GM10847 (cell line): ENCODE results near the gene ATRN.

Experiments used
- POLR2A ChIP-seq: IDR thresholded peaks from 2 replicates; pipeline ENCODE4 v1.6.1; 2011; ENCODE audit not compliant: insufficient read length; ENCODE audit errors: extremely low read depth

Gene ATRN

GRCh38 chr20:3663858-3664257, 193.0 kb downstream of the ATRN start:
- no peak for TF ChIP-seq POLR2A

DNA sequence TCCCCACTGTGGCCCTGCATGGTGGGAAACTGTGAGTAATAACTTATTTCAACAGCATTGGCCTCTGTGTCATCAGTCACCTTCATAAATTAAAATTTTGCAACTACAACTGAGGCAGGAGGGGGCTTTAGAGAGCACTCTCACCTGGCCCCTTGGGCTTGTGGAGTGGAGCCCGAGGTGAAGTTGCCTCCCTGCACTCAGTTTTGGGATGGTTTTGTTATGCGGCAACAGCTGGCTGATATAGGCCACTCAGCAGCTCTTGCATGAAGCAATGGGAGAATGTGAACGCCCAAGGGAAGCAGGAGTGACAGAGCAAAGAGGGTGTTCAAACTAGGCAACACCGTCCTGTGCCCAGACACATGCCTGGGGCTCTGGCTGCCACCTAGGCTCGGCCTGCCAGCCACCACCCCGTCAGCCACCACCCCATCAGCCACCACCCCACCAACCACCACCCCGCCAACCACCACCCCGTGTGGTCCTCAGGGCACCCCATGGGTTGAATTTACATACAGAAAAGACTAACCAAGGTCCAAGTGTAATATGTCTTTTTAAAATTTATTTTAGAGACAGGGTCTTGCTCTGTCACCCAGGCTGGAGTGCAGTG, 196.7 kb downstream of the ATRN start:
- no peak for TF ChIP-seq POLR2A

DNA sequence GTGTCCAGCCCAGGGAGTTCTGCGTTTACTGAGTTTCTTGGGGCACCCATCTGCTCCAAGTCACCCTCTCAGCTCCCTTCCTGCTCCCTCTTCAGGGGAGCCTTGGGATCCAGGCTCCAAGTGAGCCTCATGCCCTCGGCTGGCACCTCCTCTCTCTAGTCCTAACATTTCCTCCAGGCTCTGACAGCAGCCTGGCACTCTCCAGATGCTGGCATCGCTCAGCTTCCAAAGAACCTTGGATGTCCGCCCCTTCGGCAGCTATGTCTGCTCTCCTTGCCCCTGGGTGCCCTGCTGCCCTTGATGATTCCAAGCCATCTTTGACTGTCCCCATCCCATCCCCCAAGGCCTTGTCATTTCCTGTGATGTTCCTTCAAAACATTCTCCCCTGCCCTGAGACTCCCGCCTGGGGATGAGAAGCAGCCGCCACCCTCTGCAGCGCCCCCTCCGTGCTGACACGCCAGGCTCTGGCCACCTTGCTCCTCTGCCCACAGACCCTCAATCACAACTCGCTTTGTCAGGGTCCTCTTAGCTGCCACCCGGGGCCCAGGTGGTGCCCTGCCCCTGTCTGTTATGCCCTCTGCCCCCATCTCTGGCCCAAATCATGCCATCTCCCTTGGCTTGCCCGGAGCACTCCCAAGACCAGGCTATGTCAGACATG, 199.0 kb downstream of the ATRN start:
- no peak for TF ChIP-seq POLR2A

- no peak for TF ChIP-seq POLR2A
Measured at GRCh38 chr20:3670511-3670910, 199.7 kb downstream of the ATRN start.

DNA sequence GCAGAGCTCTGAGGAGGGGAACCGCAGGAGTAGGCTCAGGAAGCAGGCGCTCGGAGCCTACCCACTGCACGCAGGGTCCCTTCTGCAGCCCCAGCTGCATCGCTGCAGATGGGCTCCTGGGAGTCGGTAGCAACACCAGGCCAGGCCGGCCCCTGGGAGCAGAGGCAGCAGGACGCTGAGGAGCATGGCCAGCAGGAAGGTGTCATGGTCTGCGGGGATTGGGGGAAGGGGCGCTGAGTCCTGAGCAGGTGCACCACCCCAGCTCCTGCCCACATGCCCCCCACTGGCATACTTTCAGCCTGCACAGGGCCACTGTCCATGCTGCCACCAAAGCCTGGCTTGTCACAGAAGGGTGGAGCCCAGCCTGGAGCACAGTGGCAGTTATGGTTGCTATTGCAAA, 200.1 kb downstream of the ATRN start:
- no peak for TF ChIP-seq POLR2A

DNA sequence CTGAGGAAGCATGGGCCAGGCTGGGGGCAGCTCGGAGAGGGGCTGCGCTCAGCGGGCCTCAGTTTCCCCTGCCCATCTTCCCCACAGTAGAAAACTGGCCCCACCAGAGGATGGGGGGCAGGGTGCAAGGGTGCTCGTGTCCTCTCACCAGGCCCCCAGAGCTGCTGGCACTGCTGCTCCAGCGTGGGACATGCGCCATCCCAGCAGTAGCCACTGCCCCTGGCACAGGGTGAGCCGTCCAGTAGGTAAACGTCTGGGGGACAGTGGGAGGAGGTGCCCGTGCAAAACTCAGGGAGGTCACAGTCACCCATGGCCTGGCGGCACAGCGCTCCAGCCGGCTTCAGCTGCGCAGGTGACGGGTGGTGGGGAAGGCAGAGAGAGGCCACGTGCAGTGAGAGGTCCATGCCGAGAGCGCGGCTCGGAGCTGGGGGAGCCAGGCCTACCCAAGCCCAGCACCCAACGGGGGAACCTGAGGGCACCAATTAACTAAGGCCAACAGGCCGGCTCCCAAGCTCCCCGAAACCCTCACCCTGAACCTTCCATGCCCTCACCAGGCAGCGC, 201.2 kb downstream of the ATRN start:
- TF ChIP-seq POLR2A = no peak

- TF ChIP-seq POLR2A = no peak
Measured at GRCh38 chr20:3672547-3673171, 201.8 kb downstream of the ATRN start.

- TF ChIP-seq POLR2A = no peak
Measured at GRCh38 chr20:3673221-3674070, 202.6 kb downstream of the ATRN start.

DNA sequence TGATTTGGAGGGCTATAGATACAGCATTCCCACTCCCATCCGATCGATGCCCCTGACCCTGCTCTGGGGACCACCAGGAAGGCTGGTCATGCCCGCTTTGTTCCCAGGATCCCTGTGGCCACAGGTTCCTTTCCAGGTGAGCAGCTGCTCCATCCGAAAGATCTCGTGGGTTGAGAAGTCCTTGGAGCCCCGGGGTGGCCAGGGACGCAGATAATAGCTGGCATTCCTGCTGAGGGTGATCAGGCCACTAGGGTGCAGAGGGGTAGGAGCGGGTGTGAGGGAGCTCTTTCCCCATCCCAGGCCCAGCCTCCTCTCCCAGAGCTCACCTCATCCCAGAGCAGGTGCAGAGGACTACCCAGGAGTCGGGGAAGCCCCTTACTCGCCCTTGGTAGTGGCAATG, 203.6 kb downstream of the ATRN start:
- TF ChIP-seq POLR2A = no peak

DNA sequence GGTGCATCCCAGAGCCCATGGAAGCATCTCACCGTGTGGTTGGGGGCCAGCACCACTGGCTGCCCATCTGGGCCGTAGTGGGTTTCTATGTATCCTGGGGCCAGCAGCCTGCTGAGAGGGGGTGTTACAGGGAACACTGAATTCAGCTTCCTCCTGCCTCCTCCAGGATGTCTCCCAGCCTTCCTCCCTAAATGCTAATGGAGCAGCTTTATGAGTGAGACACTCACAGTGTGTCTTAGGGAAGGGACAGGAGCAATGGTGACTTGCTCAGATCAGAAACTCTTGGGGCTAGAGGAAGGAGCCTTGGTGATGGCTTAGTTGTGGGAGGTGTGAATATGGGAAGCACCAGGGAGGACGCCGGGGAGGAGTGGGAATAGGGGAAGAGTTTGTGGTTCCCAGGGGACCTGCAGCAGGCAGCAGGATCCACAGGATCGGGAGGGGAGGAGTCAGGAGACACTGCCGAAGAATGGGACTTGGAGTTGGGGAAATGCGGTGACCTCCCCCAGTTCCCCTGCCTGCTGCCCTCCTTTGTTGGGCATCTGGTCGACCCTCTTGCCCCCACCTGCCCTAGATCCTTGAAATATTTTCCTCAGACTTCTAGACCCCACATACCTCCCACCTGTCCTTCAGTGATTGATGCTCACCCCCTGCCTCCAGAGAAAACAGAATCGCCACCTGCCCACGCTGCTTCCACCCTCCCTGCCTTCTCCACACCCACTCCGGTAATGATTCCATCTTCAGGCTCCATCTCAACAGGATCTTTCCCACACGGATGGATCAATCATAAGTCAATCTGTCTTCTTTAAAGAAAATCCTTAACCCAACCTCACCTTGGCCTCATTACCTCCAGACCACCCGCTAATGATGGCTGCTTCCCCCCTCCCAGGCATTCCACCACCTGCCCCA, 204.4 kb downstream of the ATRN start:
- no peak for TF ChIP-seq POLR2A

DNA sequence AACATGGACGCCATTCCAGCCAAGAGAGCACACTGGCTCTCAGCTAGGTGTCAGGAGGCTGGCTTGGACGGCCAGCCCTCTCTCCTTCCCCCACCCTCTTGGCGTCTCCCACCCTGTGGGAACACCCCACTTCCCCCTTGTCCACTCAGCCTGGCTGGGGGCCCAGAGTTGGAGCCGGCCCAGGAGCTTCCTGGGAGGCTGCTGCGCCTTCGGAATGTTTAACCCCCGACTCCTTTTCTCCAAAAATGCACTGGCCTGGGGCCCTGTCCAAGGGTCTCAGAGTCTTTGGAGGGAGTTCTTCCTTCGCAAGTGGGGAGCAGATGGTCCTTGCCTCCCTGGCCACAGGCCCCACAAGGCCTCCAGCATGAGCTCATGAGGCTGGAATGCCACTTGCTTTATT, 206.9 kb downstream of the ATRN start:
- TF ChIP-seq POLR2A = no peak

- no peak for TF ChIP-seq POLR2A
Measured at GRCh38 chr20:3678198-3678597, 207.4 kb downstream of the ATRN start.

- TF ChIP-seq POLR2A = no peak
Measured at GRCh38 chr20:3678856-3679720, 208.3 kb downstream of the ATRN start.

DNA sequence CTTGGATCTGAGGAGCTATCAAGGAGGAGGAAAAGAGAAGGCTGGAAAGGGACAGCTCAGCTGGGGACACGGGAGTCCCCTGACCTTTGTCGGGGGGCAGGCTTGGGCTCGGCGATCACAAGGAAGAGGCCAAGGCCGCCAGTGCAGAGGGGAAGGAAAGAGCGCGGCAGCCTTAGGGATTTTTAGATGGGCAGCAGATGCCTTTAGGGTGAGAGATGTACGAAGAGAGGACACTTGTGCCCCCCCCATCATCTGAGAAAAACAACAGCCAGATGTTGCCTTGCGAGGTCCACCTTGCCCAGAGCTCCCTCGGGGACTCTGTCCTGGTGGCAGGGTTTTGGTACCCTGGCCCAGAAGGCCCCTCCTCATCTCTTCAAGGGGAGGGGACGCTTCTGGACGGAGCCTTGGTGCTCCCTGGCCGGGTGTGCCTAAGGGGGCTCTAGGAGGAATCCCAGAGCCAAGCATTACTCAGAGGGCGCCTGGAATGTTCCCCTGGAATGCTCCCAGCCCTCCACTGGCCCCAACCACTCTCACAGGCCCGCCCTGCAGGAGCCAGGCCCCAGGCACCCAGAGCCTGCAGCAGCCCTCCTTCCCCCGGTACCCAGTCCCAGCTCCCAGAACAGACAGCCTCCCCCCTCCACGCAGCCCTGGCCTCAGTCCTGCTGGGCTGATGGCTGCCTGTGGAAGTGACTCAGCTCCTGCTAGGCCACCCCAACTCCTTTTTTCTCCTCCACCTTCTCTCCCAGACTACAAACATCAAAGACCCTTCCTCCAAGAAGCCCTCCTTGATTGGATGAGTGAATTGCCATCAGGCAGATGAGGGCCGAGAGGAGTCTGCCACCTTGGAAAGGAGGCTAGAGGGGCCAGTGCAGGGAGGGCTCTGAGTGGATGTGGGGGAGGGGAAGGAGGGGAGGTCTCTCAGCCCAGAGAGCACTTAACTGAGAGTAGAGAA, 209.2 kb downstream of the ATRN start:
- TF ChIP-seq POLR2A = no peak
